Renal pelvis (tissue), 4 donors: ENCODE data around the gene ASPN. TPM values are rescaled to one million over a fixed set of nuclear protein-coding genes. Genes with fewer than 3 reads are reported as not detected.

Experiments used
- DNase-seq: peaks from one replicate; pipeline ENCODE4 v3.0.0-alpha.2; 2013
- polyA plus RNA-seq, 3 donors: library from polyadenylated mRNA; unstranded; fragments of 120-200 nt; gene quantifications; one replicate each; pipeline ENCODE4 v1.2.1, GENCODE V29; 2013; ENCODE audit not compliant: insufficient read length in 3 of 3

The ASPN gene
- polyA plus RNA-seq, 3 donors, result 8.4 to 14.7 (median 10.0) TPM

DNA sequence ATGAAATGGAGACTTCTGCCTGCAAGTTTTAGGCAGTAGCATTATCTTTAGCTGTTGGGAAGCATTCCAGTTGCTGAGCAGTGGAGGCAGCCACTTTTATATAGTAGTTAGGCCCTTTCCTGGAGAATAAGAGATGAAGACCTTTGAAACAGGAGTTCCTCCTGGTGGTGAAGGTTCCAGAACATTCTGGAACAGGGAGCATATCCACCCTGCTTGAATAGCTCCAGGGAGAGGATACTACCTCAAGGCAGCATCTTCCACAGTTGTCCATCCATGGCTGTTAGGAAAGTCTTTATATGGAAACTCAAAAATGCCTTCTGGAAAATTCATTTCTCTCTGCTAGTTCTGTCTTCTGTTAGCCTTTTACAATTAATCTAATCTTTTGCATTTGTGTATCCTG, 3.0 kb downstream of the ASPN start:
- no peak for DNase-seq

DNA sequence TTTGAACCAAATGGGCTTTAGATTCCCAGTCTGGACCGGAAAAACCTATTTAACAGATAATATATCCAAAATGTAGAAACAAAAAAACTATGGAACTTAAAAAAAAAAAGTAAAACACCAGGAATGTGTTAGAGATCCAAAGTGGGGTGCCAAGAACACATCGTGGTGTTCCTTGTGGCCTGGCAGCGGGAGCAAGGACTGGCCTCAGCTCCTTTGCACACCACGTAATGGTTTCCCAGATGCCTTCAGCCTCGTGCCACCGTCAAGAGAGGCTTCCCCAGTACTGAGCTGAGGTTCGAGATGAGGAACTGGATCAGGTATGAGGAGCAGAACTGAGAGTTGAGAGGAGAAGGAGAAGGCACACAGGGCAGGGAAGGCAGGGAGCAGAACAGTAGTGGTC, 3.5 kb downstream of the ASPN start:
- no peak for DNase-seq

DNA sequence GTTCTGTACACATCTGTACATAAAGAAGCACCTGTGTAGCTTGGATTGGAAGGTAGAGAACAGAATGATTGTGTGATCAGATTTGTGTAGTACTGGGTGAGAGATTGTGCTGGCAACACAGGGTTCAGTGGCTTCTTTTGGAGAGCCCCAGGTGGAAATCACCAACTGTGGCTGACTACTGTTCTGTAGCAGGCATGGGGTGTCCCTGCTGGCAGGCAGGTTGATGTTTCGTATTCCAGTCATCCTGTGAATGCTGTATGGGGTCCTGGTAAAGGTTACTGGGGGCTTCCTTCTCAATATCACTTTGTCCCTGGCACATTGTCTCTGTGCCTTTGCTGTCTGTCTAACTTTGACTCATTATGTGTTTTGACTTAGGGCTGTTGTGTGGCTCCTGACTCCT, 5.3 kb downstream of the ASPN start:
- DNase-seq, result no peak

DNA sequence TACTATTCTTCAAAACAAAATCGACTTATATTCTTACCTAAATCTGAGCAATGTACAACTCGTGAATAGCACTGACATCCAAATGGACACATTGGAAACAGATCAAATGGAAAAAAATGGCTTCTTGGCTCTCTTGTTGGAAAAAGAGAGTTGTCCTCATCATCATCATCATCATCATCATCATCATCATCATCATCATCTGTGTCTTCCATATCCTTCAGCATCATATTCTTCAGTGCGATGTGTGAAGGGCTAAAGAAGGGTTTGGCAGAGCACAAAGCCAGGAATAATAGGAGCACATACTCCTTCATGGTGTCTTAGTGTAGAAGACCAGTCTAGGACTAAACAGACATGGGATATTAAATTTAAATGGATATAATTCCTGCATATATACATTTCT, 7.7 kb downstream of the ASPN start:
- DNase-seq, result no peak

- DNase-seq, result no peak
These were observed 14.1 kb downstream of the ASPN start for GRCh38 chr9:92468206-92468605.

GRCh38 chr9:92467511-92467910, 14.8 kb downstream of the ASPN start:
- DNase-seq, result no peak

GRCh38 chr9:92467041-92467440, 15.3 kb downstream of the ASPN start:
- no peak for DNase-seq

DNA sequence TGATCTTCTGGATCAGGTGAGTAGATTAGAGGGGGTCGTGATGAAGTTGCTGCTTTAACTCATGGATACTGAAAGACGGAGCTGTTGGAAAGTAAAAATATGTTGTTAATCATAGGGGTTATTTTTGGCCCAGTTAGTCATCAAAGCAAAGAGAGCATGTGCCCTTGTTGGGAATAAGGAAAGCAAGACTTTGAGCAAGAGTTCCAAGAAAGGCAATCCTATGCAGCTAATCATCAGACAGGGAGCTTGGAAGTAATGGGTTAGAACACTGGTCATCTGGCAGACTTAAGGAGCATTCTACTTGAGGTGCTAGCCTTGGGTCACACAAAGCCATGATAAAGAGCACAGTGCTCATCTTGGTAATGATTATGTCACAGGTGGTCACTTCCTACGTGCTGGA, 18.3 kb downstream of the ASPN start:
- no peak for DNase-seq

DNA sequence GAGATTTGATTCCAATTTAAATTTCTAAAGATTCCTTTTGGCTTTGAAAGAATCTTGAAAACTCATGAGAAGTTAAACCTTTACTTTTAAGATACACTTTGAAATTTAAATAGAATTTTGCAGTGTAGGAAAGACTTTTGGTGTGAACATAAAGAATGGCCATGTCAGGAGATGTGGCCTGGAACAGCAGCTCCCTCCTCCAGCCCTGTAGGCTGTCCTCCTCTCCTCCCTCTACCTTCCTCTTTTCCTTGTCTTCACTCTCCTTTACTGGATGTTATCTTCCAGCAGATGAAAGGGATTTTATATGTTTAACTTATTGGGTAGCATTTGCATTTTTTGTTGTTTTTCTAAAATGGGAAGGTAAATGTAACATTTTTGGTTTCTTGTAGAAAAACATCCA, 18.9 kb downstream of the ASPN start:
- DNase-seq, result no peak

DNA sequence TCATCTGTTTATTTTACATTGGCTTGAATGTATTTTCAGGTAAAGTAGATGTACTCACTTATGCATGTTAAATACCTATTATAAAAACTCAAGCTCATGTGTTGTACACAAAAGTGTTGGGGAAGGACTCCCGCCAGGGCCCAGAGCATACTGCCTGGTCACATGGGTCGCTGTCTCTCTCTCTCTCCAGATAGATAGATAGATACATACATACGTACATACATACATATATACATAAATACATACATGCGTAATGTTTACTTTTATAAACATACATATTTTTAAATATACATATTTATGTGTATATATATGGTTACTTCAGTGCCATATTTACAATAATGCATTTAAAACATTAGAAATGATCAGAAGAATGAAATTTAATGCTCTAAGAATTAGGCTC, 24.7 kb downstream of the ASPN start:
- DNase-seq, result no peak

DNA sequence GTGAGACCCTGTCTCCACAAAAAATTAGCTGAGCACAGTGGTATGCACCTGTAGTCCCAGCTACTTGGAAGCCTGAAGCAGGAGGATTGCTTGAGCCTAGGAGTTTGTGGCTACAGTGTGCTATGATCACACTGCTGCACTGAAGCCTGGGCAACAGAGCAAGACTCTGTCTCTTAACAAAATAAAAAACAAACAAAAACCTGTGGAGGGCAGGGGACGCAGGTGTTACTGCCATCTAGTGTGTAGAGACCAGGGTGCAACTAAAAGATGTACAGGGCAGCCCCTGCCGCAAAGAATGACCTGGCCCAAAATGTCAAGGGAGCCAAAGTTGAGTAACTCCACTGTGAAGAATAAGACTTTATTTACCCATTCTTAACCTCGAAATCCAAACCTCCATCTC, 27.1 kb downstream of the ASPN start:
- no peak for DNase-seq

DNA sequence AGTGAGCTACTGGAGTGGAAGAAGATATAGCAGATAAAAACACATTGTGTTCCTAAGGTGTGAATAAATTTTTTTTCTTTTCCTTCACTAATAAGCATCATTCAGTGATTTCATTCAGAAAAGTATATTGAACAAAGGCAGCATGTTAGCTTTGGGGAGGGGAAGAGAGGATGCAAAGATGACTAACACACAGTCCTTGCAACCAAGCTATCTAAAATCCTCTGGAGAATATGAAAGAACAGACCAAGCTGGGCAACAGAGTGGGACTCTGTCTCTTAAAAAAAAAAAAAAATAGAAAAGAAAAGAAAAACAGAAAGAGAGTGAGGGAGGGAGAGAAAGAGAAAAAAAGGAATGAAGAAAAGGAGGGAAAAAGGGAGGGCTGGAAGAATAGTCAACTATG, 35.8 kb downstream of the ASPN start:
- no peak for DNase-seq

- no peak for DNase-seq
These were observed 37.5 kb downstream of the ASPN start for GRCh38 chr9:92444841-92445240.

GRCh38 chr9:92440751-92441046, 41.6 kb downstream of the ASPN start:
- no peak for DNase-seq

DNA sequence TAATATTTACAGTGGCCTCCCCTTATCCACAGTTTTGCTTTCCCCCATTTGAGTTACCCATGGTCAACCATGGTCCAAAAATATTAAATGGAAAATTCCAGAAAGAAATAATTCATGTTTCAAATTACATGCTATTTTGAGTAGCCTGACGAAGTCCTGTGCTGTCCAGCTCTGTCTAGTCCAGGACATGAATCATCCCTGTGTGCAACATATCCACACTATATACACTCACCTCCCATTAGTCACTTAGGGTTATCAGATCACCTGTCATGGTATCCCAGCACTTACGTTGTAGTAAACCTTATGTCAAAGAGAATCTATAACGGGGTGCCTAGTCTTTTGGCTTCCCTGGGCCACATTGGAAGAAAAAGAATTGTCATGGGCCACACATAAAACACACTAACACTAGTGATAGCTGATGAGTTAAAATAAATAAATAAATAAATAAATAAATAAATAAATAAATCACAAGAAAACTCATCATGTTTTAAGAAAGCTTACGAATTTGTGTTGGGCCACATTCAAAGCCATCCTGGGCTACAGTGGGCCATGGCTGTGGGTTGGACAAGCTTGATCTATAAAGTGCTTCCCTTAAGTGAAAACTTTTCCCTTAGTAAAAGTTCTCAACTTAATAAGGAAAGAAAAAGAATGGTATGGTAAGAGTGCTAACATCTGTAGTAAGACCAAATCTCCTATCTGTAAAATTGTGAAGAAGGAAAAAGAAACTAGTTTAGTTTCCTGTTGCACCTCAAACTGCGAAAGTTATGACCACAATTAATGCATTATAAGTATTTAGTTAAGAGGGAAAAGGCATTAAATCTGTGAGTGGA, 42.2 kb downstream of the ASPN start:
- no peak for DNase-seq

DNA sequence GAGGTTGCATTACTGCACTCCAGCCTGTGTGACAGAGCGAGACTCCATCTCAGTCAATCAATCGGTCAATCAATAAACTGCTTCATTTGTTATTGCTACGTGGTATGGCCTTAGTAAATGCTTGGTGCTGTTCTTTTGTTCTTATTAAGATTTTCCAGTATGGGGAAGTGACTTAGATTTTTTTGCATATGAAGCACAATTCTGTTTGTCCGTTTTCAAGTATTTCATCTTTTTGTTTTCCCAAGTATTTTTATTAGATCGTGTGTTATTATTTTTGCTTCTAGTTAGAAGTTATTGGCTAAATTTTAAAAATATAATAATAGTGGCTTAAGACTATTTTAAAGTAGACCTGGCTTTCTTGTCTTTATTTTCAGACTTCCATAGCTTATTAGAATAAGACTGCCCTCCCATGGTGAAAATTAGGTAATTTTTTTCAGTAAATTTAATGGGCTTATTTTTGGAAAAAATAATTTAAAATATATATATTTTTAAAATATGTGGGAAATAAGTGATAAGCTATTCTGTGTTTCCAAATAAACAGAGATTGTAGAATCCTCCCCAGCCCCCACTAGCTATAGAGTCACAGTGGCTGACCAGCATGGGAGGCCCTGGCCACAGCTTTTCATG, 43.3 kb downstream of the ASPN start:
- no peak for DNase-seq

GRCh38 chr9:92435263-92435662, 47.0 kb downstream of the ASPN start:
- DNase-seq, result no peak

- no peak for DNase-seq
These were observed 49.2 kb downstream of the ASPN start for GRCh38 chr9:92432972-92433548.

DNA sequence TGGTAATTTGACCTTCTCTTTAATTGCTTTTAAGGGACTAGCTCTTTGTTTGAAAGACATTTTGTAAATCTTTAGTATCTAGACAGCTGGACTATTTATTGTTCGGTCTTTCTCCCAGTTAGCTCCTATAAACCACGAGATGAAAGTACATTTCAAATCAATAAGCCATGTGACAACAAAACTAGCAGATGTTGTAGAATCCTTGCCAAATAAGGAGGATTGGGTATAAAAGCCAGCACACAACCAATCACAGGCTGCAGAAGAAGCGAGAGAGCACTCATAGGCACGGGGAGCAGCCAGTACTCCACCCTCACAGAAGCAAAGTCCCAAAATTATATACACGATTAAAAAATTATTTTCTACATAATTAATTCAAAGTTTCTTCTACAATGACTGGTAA, 50.0 kb downstream of the ASPN start:
- peak; percentile 36 for DNase-seq

DNA sequence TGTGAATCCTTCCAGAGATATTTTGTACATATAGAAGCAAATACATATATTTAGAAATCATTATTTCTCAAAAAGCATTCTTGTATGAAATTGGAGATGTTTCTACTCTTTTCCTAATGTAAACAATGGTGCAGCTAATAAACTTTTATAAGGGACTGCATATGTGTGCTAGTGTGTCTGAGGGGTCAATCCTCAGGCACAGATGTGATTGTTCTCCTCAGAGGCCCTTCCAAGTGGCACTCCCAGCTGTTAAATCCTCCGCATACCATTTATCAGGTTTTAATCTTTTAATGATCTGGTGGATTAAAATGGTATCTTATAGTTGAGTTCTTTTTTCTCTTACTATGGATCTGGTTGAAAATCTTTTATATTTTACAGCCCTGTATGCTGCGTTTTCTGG, 52.5 kb downstream of the ASPN start:
- no peak for DNase-seq

GRCh38 chr9:92426501-92427145, 55.7 kb downstream of the ASPN start:
- no peak for DNase-seq

GRCh38 chr9:92425474-92425873, 56.8 kb downstream of the ASPN start:
- DNase-seq, result peak; percentile 82

DNA sequence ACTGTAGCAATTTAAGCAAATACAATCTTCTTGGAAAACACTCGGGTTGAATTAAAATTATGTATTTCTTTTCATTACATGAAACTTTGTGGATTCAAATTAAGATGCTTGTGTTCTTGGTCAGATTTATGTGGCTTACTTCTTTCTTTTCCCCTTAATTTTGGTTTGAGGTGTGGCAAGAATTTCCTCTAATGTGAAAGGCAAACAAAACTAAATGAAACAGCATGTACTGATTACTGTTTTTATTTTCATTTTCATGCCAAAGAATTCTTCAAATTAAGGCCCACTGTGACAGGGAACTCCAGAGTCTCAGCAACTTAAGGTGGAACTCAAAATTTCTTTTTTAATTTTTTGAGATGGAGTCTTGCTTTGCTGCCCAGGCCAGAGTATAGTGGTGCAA, 58.0 kb downstream of the ASPN start, which contains the start of gene OMD:
TSS of gene OMD (minus strand) at position 132 of the 400 bp plus-strand sequence. CDS start 6,913 bp downstream, outside the sequence.
- DNase-seq, result no peak
